HL-60/S4 (cell line): ENCODE measurements around the gene C18orf32.

Experiments
- in situ Hi-C: fragments of 300-500 bp; cut with MboI; formaldehyde crosslinking; loops from 2 replicates; pipeline ENCODE4 v1.14.3; 2022; ENCODE audit warnings: low sequenced_read_pairs

Gene C18orf32

DNA sequence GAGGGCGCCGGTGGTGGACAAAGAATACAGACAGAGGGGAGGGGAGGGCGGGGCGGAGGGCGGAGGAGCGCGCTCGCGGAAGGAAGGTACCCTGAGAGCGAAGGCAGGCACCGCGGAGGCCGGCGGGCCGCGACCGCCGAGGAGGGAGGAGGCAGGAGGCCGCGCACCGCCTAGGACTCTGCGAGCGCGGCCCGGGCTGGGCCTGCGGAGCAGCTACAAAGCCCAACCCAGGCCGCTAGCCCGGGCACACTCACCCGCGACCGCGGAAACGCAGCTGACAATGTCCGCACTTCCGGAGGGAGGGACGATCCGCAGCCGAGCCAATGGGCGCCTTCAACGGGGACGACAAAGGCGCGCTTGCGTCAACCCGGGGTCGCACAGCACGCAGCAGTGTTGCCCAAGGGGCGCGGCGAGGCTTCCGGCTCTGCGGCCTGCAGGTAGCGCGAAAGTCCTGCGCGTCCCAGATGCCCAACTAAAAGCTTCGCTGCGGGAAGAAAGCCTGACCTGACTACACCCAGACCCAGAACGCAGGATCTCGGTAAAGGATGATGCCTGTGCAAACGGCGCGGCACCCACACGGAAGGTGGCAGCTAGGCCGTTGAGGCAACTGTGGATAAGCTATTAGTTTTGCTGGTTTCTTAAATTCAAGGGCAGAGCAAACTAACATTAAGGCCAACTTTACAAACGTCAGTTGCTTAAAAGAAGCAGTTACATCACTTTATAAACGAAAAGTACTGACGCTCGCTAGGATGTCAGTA lies at the start of gene C18orf32:
Gene C18orf32 (minus strand): TSS at position 282 of the 758 bp plus-strand sequence. CDS start 3,486 bp downstream, outside the sequence.
- in situ Hi-C loops, result loop anchor here (25.0 kb wide), 1 partner anchor 775 kb away; the partner anchor contains the start of gene CFAP53

DNA sequence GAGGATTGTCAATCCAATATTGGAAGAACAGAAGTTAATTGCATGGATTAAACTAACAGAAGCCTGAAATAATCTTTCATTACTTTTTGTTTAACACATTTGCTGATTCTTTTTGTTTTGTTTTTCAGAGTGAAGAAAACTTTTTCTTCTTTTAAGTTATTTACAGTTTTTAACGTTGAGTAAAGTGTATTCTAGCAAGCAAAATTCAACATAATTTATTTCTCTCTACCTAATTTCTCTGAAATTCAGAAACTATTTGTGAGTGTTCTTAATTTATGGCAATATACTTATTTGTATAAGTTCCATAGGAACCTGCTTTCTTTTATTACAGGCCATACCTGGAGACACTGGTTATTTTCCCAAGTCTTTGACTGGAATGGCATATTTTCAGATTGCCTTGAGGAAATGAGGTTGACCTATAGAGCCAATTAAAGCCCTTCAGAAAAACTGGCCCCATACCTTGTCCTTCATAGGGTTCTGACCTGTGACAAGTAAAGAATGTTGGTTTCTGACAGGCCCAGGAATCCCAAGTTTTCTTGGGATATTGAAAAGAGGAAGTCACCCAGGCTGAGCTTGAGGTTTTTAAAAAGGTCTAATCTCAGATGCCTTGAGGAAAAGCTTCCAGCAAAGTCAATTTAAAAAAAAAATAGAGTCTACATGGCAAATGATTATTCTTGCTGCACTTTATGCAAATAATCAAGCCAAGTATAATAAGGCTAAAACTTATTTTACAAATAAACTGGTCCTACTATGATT lies 48.0 kb upstream of the C18orf32 start:
- in situ Hi-C loops, result no loop called here

DNA sequence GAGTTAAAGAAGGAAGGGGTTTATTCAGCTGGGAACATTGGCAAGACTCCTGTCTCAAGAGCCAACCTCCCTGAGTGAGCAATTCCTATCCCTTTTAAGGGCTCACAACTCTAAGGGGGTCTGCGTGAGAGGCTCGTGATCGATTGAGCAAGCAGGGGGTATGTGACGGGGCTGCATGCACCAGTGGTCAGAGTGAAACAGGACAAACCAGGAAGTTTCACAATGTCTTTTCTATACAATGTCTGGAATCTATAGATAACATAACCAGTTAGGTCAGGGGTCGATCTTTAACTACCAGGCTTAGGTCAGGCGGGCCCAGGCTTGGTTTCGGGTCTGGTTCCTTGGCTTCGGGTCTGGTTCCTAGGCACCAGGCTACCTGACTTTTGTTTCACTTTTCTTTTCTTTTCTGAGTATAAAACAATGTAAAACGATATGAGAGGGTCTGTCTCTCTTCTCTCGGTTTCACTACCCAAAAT lies 44.7 kb upstream of the C18orf32 start:
- in situ Hi-C loops, result no loop called here

DNA sequence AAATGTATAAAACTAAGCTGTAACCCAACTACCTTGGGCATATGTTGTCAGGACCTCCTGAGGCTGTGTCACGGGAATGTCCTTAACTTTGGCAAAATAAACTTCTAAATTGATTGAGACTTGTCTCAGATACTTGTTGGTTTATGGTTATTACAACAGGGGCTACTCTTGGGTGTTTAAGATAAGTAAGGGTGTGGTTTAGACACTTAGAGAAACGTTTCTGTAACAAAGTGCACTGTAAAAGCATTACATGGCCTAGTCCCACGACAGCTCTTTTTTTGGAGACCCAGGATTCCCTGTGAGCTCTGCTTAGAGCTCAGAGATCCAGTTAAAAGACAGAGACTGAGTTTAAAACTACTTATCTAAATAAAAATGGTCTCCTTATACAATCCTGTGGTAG lies 42.6 kb upstream of the C18orf32 start:
- in situ Hi-C loops, result no loop called here

DNA sequence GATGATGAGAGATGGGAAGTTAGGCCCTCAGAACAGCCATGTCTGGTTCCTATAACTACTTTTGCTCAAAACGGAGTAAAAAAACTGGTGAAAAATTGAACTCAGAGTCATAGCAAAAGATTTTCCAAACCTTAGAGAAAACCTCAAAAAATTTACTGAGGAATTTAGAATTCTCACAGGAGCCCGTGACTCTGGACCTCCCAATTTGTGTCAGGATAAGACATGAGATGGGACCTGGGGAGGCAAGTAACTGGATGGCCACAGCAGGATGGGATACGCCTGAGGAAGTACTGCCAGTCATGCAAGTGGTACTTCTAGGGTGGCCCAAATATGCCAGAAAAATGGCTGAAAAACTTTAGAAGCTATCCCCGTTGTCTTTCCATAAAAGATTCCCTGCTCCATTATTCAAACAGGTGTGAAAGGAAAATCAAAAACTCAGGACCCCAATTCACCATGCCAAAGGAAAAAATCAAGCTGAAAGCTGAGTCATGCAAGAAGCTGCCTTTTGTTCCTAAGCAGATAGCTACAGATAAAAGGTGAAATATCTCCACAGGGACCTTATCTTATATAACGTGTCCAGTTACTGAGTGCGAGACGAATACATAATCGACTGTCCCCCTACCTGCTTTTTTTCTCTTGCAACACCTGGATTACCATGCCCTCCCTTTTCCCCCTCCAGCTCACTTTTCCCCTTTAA lies 40.7 kb upstream of the C18orf32 start:
- in situ Hi-C loops, result no loop called here

DNA sequence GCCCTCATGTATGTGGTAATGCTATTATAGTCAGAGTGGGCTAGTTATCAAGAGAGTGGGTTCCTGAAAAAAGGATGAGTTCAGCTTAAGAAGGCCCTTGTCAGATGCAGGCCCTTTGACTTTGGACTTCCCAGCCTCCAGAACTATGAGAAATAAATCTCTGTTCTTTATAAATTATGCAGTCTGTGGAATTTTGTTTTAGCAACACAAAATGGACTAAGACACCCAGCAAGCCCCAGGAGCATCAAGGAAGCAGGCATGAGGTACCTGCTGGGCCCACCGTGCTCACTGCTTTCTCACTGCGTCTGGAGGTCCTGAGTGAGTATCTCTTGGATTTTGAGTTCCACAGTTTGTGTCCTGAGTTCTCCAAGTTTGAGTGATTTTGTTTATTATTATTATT lies 38.9 kb upstream of the C18orf32 start:
- in situ Hi-C loops, result no loop called here

DNA sequence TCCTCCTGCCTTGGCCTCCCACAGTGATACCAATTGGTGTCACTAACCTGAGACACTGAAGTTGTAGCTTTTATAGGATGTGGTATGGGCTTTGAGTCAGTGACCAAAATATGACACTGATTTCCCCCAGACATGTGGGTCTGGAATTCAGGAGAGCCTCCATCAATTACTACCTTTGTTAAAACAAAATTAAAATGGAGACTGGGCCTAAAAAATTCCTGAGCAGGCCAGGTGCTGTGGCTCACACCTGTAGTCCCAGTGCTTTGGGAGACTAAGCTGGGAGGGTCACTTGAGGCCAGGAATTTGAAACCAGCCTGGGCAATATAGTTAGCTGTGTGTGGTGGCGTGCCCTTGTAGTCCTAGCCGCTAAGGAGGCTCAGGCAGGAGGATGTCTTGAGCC lies 37.9 kb upstream of the C18orf32 start:
- in situ Hi-C loops, result loop anchor here (25.0 kb wide), 1 partner anchor 337 kb away; no protein-coding TSS in a partner anchor

DNA sequence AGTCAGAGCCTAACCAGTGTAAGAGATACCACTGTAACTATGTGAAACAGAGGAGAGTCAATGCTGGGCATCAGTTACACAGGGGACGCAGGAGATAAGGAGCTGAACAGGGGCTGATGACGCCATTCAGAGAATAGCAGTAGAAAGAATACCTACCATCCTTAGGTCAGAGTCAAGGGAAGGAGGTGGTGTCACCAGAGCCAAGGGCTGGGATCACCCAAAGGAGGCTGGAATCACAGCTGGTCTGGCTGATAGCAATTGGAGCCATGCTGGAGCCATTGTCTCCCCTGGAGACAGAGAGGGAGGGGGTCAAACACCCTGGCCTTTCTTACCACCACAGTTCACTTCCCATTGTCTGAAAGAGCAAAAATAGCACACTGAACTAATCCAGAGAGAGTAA lies 37.3 kb upstream of the C18orf32 start:
- in situ Hi-C loops, result loop anchor here (25.0 kb wide), 1 partner anchor 338 kb away; no protein-coding TSS in a partner anchor

DNA sequence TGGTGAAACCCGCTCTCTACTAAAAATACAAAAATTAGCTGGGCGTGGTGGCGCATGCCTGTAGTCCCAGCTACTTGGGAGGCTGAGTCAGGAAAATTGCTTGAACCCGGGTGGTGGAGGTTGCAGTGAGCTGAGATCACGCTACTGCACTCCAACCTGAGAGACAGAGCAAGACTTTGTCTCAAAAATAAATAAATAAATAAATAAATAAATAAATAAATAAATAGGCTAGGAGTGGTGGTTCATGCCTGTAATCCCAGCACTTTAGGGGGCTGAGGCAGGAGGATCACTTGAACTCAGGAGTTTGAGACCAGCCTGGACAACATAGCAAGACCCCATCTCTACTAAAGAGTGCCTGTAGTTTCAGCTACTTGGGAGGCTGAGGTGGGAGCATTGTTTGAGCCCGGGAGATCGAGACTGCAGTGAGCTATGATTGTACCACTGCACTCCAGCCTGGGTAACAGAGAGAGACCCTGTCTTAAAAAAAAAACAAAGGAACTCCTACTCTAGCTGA lies 36.6 kb upstream of the C18orf32 start:
- in situ Hi-C loops, result loop anchor here (25.0 kb wide), 1 partner anchor 339 kb away; no protein-coding TSS in a partner anchor

DNA sequence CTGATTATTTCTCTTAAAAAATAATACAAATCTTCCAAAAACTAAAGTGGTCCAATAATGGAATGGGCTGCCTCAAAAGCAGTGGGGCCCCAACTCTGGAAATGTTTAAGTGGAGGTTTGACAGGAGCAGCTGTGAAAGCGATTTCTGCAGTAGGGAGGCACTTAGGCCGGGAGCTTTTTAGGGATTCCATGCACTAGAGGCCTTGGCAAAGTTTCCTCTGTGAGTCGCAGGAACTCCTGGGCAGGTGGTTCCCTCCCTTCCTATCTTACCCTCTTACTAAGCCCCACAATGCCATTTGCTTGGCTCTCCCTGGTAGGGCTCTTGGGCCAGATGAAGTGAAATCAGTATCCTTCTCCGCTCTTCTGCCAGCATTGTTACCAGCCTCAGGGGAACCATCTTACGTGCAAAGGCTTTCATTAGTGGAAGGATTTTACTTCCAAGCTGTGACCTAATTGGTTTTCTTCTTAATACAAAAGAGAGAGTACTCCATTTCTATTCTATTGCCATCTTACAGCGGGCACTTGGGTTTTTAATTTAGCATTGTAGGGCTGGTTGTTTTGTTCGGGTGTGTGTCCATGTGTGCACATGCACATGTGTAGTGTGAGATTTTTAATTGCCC lies 34.3 kb upstream of the C18orf32 start:
- in situ Hi-C loops, result loop anchor here (25.0 kb wide), 1 partner anchor 341 kb away; no protein-coding TSS in a partner anchor

DNA sequence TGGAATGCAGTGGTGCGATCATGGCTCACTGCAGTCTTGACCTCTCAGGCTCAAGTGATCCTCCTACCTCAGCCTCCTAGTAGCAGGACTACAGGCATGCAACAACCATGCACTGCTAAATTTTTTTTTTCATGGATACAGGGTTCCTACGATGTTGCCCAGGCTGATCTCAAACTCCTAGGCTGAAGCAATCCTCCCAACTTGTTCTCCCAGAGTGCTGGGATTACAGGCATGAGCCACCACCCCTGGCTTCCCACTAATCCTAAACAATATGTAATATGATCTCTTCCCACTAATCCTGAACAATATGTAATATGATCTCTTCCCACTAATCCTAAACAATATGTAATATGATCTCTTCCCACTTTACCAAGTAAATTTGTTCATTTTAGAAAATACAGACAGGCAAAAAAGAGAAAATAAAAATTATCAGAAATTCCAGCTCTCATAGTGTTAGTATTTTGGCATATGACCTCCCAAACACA lies 33.7 kb upstream of the C18orf32 start:
- in situ Hi-C loops, result loop anchor here (25.0 kb wide), 1 partner anchor 342 kb away; no protein-coding TSS in a partner anchor

DNA sequence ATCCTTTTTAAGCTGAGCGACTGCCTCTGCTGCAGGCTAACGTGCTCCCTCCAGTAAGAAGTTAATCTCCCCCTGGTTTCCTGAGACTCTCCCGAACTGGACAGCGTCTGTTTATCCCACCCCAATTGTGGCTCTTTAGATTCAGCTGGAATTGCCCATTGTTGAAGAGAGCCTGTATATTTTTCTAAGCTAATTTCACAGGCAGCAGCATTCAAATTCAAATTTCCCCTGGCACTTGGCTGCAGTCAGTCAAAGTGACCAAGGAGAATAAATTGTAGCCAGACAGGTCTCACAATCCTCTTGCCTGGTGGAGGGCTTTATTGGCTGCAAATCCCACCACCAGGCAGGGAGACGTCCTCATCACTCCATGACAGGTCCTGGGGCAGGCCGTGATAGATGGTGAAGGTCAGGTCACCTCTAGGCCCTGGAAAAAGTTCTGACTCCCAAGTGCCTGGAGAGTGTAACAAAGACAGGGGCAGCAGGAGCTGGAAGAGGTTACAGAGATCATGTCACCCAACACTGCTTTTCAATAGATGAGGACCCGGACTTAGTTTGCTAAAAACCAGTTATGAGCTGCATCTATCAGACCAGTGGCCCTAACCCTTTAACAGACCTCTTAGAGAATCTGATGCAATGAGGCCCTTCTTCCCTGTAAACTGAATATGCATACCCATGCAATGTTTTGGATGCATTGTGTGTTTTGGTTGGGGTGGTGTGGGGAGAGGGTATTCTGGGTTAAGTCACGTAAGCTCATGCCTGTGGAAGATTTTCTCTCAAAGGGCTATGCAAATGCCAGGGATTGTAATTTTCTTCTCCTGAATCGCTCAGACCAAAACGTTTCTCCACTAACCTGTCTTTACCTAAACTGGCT lies 32.3 kb upstream of the C18orf32 start:
- in situ Hi-C loops, result loop anchor here (25.0 kb wide), 1 partner anchor 343 kb away; no protein-coding TSS in a partner anchor

DNA sequence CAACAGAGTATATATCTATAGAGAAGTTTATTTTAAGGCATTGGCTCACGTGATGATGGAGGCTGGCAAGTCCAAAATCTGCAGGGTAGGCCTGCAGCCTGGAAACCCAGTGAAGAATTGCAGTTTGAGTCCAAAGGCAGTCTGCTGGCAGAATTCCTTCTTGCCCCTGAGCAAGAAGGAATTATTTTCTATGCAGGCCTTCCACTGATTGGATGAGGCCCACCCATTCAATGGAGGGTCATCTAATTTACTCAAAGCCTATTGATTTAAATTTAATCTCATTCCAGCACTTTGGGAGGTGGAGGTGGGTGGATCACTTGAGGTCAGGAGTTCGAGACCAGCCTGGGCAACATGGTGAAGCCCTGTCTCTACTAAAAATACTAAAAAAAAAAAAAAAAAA lies 30.4 kb upstream of the C18orf32 start:
- in situ Hi-C loops, result loop anchor here (25.0 kb wide), 1 partner anchor 345 kb away; no protein-coding TSS in a partner anchor

DNA sequence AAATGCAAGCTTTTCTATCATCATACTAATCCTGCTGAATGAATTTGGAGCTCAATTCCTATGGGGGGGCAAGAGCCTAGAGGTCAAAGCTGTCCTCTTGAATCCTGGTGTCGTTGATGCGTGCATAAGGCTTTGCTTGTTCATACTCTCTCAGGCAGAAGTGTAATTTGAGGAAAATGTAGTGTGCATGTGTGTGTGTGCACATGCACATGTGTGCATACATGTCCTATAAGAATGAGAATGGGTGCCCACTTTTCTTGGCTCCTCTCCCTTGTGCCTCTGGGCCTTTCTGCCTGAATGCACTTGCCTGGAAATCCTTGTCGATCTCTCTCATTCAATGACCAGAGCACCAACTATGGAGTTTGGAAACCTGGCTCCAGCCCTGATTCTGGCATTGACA lies 28.5 kb upstream of the C18orf32 start:
- in situ Hi-C loops, result loop anchor here (25.0 kb wide), 1 partner anchor 347 kb away; no protein-coding TSS in a partner anchor

DNA sequence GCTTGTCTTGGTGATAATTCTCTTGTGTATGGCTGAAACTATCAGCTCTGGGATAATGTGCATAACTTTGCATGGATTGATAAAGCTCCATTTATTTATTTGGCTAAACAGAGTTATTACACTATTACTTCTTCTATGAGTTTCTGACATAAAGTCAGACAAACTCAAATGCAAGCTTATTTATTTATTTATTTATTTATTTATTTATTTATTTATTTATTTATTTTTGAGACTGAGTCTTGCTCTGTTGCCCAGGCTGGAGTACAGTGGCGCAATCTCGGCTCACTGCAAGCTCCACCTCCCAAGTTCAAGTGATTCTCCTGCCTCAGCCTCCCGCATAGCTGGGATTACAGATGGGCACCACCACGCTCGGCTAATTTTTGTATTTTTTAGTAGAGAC lies 28.0 kb upstream of the C18orf32 start:
- in situ Hi-C loops, result loop anchor here (25.0 kb wide), 1 partner anchor 347 kb away; no protein-coding TSS in a partner anchor

DNA sequence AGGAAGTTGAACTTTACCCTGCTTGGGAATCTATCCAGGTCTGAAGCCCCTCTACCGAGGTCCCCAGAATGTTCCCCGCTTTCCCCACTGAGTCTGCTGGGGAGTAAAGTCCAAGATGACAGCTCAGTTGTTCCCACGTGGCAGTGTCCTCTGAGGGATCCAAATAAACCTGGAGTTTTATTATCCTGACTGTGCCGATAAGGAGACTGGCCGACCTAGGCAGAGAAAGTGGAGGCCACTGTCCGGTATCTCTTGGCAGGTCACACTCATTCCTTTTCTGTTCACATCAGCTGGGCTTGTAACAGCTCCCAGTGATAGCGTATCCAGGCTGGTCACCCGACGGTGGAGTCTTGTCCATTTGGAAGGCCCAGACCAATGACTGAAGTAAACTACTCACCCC lies 27.5 kb upstream of the C18orf32 start:
- in situ Hi-C loops, result loop anchor here (25.0 kb wide), 1 partner anchor 348 kb away; no protein-coding TSS in a partner anchor

DNA sequence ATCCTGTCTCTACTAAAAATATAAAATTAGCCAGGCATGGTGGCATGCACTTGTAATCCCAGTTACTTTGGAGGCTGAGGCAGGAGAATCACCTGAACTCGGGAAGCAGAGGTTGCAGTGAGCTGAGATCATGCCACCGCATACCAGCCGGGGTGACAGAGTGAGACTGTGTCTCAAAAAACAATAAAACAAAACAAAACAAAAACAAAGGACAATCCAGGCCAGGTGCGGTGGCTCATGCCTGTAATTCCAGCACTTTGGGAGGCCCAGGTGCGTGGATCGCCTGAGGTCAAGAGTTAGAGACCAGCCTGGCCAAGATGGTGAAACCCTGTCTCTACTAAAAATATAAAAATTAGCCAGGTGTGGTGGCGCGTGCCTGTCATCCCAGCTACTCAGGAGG lies 25.8 kb upstream of the C18orf32 start:
- in situ Hi-C loops, result loop anchor here (25.0 kb wide), 1 partner anchor 349 kb away; no protein-coding TSS in a partner anchor

DNA sequence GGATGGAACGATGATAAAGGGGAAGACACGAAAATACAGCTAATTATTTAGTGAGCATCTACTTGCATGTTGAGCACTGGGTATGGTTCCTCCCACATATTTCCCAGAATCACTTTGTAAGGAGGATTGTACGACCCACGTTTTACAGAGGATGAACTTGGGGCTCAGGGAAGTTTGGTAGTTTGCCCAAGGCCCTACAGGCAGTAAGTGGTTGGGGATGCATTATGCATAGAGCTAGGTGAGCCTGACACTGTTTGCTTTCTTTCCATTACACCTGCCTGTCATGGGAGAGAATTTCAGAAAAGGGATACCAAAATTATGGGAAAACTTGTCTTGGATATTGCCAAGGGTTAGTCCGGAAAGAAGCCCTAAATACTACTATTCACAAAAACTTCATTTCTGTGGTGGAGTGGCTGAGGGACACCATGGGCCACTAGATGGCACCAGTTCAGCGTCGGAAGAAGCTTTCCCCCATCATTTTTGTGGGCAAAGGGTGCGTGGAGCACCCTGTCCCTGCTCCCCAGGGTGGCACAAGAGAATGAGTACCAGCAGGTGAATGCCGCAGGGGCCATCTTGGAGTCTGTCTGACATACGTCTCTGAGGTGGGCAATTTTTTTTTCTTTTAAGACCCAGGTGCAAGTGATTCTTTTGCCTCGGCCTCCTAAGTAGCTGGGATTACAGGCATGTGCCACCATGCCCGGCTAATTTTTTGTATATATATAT lies 23.5 kb upstream of the C18orf32 start:
- in situ Hi-C loops, result loop anchor here (25.0 kb wide), 1 partner anchor 352 kb away; no protein-coding TSS in a partner anchor
